Lung (tissue), 12 donors: ENCODE measurements around the gene PEX13. TPM values are rescaled to one million over a fixed set of nuclear protein-coding genes. Genes with fewer than 3 reads are reported as not detected.
"Not testable (repeated sequence)": the region's sequence is repeated elsewhere in the genome, so short reads cannot be mapped to it uniquely, and the experiment has no call there.

Experiments used
- ATAC-seq: fragments of 200-7000 bp; cut with Tn5 transposase; one replicate; pipeline ENCODE4 v1.9.1; 2020; ENCODE audit warnings: moderate number of reproducible peaks; ENCODE audit not compliant: insufficient read depth, low FRiP score
- DNase-seq, 3 donors: peaks; one replicate each; pipeline ENCODE4 v3.0.0-alpha.2; 2013 to 2017
- H3K27ac ChIP-seq, 2 donors: one replicate each; pipeline ENCODE4 v1.5.1; 2013; ENCODE audit warnings: mild to moderate bottlenecking in 2 of 2, moderate library complexity in 2 of 2, control low read depth in 1 of 2, inconsistent platforms in 1 of 2, low read depth in 1 of 2, low read length in 1 of 2
- H3K27me3 ChIP-seq, 3 donors: one replicate each; pipeline ENCODE4 v1.5.1; 2013; ENCODE audit warnings: low read length in 2 of 3; ENCODE audit not compliant: control insufficient read depth in 3 of 3, insufficient read depth in 3 of 3
- H3K36me3 ChIP-seq, 4 donors: one replicate each; pipeline ENCODE4 v1.5.1; 2013; ENCODE audit warnings: low read length in 4 of 4, mild to moderate bottlenecking in 1 of 4, moderate library complexity in 1 of 4; ENCODE audit not compliant: control insufficient read depth in 4 of 4, insufficient read depth in 4 of 4
- H3K4me1 ChIP-seq, 5 donors: one replicate each; pipeline ENCODE4 v1.5.1; 2013; ENCODE audit warnings: low read length in 5 of 5, mild to moderate bottlenecking in 2 of 5, moderate library complexity in 1 of 5; ENCODE audit not compliant: control insufficient read depth in 5 of 5, insufficient read depth in 5 of 5
- H3K4me3 ChIP-seq: one replicate; pipeline ENCODE4 v1.5.1; 2013; ENCODE audit warnings: mild to moderate bottlenecking, control low read depth, moderate library complexity
- H3K9ac ChIP-seq, 2 donors: one replicate each; pipeline ENCODE4 v1.5.1; 2013; ENCODE audit warnings: low read length in 2 of 2, control low read depth in 1 of 2; ENCODE audit not compliant: insufficient read depth in 1 of 2
- H3K9me3 ChIP-seq, 4 donors: one replicate each; pipeline ENCODE4 v1.5.1; 2013; ENCODE audit warnings: low read length in 3 of 4, mild to moderate bottlenecking in 1 of 4, moderate library complexity in 1 of 4; ENCODE audit not compliant: control insufficient read depth in 4 of 4, insufficient read depth in 3 of 4
- WGBS, 2 donors: extraction: QIAGEN DNeasy Blood & Tissue Kit; methylation state at CpG; one replicate each; pipeline ENCODE4 v1.1.7; 2013; 5-methylcytosine and 5-hydroxymethylcytosine counted together
- polyA plus RNA-seq, 2 donors: library from polyadenylated mRNA; stranded (reverse); fragments of 200-250 nt; gene quantifications; one replicate each; pipeline ENCODE4 v1.2.1, GENCODE V29; 2013
- total RNA-seq, 2 donors: library from RNA; depleted of rRNA in 1 of 2; stranded (reverse); fragments of >200 nt in 1 of 2; gene quantifications; one replicate each; pipeline ENCODE4 v1.2.1, GENCODE V29; 2014 to 2021
- TF ChIP-seq, protein P1 (sequence below): IDR thresholded peaks from 2 replicates; pipeline ENCODE4 v1.5.1; 2012; ENCODE audit warnings: mild to moderate bottlenecking; ENCODE audit errors: control extremely low read depth, extremely low read depth
- donor health status: control.
- donor health status: control.
- donor health status: Bipolar disorder and iron deficiency.
- donor health status: healthy.
- donor health status: DM: yes; HTN: yes; CAD: no.

Gene PEX13
- total and polyA plus RNA-seq, 4 donors, result 11.1 to 45.1 (median 17.3) TPM

DNA sequence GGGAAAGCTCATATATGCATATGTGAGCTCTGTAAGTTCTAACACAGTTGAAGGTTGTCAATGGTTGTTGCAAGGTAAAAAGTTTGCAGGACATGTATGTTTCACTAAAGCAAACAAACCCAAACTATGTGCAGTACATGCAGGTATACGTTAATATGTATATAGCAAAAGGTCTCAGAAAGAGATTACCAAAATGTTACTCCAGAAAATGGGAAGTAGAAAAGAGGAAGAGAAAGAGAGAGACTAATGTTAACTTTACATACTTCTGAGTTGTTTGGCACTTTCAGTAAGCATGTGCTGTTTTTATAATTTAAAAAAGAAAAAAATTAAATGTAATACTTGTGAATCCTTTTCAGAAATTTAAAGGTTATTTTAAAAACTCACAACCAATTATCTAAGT lies 32.8 kb upstream of the PEX13 start:
- no peak overlapping the region for H3K4me3 ChIP-seq
- H3K9ac ChIP-seq, result no peak overlapping the region
- ATAC-seq, result no peak
- no peak for DNase-seq
- H3K27ac ChIP-seq, result no peak overlapping the region
- WGBS, 2 donors, result 30 to 67% methylated on average over 1 of the region's 1 CpG
- peaks cover 0 to 1% (median 0%) of the 10 kb centered on the region in 5 donors for H3K4me1 ChIP-seq
- H3K36me3 ChIP-seq, result no peaks in the 10 kb centered on the region
- H3K9me3 ChIP-seq, result no peaks in the 10 kb centered on the region
- no peaks in the 10 kb centered on the region for H3K27me3 ChIP-seq
- TF ChIP-seq, protein P1, sequence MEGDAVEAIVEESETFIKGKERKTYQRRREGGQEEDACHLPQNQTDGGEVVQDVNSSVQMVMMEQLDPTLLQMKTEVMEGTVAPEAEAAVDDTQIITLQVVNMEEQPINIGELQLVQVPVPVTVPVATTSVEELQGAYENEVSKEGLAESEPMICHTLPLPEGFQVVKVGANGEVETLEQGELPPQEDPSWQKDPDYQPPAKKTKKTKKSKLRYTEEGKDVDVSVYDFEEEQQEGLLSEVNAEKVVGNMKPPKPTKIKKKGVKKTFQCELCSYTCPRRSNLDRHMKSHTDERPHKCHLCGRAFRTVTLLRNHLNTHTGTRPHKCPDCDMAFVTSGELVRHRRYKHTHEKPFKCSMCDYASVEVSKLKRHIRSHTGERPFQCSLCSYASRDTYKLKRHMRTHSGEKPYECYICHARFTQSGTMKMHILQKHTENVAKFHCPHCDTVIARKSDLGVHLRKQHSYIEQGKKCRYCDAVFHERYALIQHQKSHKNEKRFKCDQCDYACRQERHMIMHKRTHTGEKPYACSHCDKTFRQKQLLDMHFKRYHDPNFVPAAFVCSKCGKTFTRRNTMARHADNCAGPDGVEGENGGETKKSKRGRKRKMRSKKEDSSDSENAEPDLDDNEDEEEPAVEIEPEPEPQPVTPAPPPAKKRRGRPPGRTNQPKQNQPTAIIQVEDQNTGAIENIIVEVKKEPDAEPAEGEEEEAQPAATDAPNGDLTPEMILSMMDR, result no peak

DNA sequence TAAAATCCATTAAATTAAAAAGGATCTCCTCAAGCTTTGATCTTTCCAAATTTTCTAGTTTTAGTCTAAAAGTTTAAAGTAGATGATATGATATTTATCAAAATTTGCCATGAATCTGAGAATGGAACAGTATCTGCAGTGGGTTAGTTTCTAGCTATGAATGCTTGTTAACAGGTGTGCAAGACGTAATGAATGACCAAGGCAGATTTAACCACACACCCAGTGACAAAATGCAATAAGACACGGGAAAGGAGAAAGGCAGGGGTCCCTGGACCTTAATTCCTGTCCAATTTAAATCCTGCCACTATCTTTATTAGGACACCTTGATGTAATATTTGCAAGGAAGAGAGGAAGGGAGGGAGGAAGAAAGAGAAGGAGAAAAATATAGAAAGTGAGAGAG lies 30.5 kb upstream of the PEX13 start:
- no peak overlapping the region for H3K27ac ChIP-seq
- H3K27me3 ChIP-seq, result no peaks in the 10 kb centered on the region
- no peak for ATAC-seq
- WGBS, 2 donors, result 70 to 86% methylated on average over 2 of the region's 2 CpGs
- TF ChIP-seq, protein P1, result no peak
- DNase-seq, result no peak
- H3K4me3 ChIP-seq, result no peak overlapping the region
- H3K4me1 ChIP-seq, result no peaks in the 10 kb centered on the region
- peaks cover 0 to 4% (median 2%) of the 10 kb centered on the region in 4 donors for H3K9me3 ChIP-seq
- no peak overlapping the region for H3K9ac ChIP-seq
- no peaks in the 10 kb centered on the region for H3K36me3 ChIP-seq

DNA sequence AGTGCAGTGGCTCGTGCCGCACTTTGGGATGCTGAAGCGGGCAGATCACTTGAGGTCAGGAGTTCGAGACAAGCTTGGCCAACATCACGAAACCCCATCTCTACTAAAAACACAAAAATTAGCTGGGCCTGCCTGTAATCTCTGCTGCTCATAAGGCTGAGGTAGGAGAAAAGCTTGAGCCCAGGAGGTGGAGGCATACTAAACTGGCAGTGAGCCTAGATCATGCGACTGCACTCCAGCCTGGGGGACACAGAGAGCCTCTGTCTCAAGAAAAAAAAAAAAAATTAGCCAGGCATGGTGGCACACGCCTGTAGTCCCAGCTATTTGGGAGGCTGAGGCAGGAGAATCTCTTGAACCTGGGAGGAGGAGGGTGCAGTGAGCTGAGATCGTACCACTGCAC lies 29.9 kb upstream of the PEX13 start:
- not testable (repeated sequence) for H3K4me1 ChIP-seq, H3K4me3 ChIP-seq, H3K36me3 ChIP-seq, H3K9me3 ChIP-seq, ATAC-seq, DNase-seq, H3K27me3 ChIP-seq, H3K27ac ChIP-seq, H3K9ac ChIP-seq
- WGBS, 2 donors, result 95 to 99% methylated on average over 8 of the region's 8 CpGs

DNA sequence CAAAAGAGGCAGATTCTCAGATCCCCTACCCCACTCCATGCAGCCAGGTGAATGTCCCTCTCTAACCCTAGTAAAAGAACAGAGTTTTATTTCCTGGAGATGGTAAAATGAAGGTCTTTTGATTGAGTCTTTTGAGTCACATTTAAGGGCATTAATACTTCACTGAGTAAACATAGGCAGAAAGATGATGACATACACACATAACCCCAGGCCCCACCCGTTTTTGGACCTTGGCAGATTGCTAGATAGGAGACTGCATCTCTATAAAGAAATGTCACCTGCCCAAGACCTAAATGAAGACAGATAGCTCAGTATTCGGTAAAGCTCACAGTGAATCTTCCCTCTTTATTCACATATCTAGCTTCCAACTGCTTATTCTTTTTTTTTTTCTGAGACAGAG lies 28.3 kb upstream of the PEX13 start:
- no peak for DNase-seq
- Histone ChIP-seq H3K27ac (no peak overlapping the region), H3K9ac (no peak overlapping the region), H3K36me3 (no peaks in the 10 kb centered on the region), H3K9me3 (peaks cover 0 to 5% (median 2%) of the 10 kb centered on the region in 4 donors), H3K4me1 (peaks cover 0 to 2% (median 0%) of the 10 kb centered on the region in 5 donors), H3K4me3 (no peak overlapping the region), H3K27me3 (no peaks in the 10 kb centered on the region)
- 80 to 84% methylated on average over 2 of the region's 2 CpGs for WGBS, 2 donors
- ATAC-seq, result no peak
- TF ChIP-seq, protein P1, result no peak
